ENCODE data around the gene TMEM191C.
"Not testable (repeated sequence)": the region's sequence is repeated elsewhere in the genome, so short reads cannot be mapped to it uniquely, and the experiment has no call there.

Gene TMEM191C

GRCh38 chr22:21467337-21468193 lies at the start of gene TMEM191C:
Gene TMEM191C (plus strand): TSS chr22:21467387. CDS start chr22:21467460, 73 bp downstream.
- DNase-seq, result not testable (repeated sequence)

GRCh38 chr22:21417853-21418252 lies 49.3 kb upstream of the TMEM191C start:
- DNase-seq, result not testable (repeated sequence)

GRCh38 chr22:21418974-21419638 lies 48.1 kb upstream of the TMEM191C start:
- not testable (repeated sequence) for DNase-seq

GRCh38 chr22:21420180-21420763 lies 46.9 kb upstream of the TMEM191C start:
- DNase-seq, result not testable (repeated sequence)

GRCh38 chr22:21424084-21424709 lies 43.0 kb upstream of the TMEM191C start:
- DNase-seq, result not testable (repeated sequence)

- DNase-seq, result not testable (repeated sequence)
These were observed 32.6 kb upstream of the TMEM191C start for GRCh38 chr22:21434378-21435233.

- not testable (repeated sequence) for DNase-seq
These were observed 31.0 kb upstream of the TMEM191C start for GRCh38 chr22:21435998-21436810.

- DNase-seq, result not testable (repeated sequence)
These were observed 29.2 kb upstream of the TMEM191C start for GRCh38 chr22:21438013-21438412.

- DNase-seq, result not testable (repeated sequence)
These were observed 27.1 kb upstream of the TMEM191C start for GRCh38 chr22:21440018-21440636.

GRCh38 chr22:21440676-21441075 lies 26.5 kb upstream of the TMEM191C start:
- not testable (repeated sequence) for DNase-seq

- DNase-seq, result not testable (repeated sequence)
These were observed 26.0 kb upstream of the TMEM191C start for GRCh38 chr22:21441170-21441569.

- not testable (repeated sequence) for DNase-seq
These were observed 25.1 kb upstream of the TMEM191C start for GRCh38 chr22:21442123-21442522.

GRCh38 chr22:21442646-21443045 lies 24.5 kb upstream of the TMEM191C start:
- DNase-seq, result not testable (repeated sequence)

- DNase-seq, result no peak
These were observed 24.0 kb upstream of the TMEM191C start for GRCh38 chr22:21443057-21443734.

- no peak for DNase-seq
These were observed 23.3 kb upstream of the TMEM191C start for GRCh38 chr22:21443735-21444421.

- no peak for DNase-seq
These were observed 22.3 kb upstream of the TMEM191C start for GRCh38 chr22:21444701-21445436.

- DNase-seq, result no peak
These were observed 21.6 kb upstream of the TMEM191C start for GRCh38 chr22:21445437-21446127.

Measured in GDM1 (cell line).